Measurements from ENCODE around the gene PSMD1. TPM values are rescaled to one million over a fixed set of nuclear protein-coding genes. Genes with fewer than 3 reads are reported as not detected.
A peak's percentile ranks its signal among the peaks of the same experiment; 100 is the strongest.

PSMD1 gene
- total RNA-seq, 4 donors from 2014 or later, result 47.9 to 79.3 (median 61.9) TPM

DNA sequence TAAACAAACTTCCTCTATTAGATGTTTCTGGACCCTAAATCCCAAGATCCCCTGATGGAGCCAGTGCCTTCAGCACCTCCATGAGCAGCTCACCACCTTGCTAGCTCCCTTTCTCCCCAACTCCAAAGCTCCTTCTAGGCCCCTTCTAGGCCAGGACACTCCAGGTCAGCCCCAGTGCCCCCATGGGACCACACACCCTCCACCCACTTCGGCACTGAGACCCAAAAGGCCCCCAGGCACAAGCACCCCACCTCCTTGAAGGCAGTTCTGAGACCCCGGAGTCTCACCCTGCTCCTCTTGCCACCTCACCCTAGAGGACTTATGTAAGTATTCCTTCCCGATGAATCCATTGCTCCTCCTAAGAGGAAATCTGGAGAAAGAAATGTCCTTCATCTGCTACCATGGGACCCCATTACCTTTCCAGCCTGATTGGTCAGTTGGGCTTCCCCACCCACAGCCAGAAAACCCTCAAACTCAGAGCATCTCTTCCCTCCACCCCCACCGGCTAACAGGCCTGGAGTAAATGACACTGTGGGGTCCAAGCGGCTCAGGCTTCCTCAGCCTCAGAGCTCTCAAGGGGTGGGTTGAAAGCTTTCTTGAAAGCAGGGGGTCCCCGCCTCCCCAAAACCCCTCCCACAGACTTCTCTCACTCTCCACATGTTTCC lies 132.0 kb downstream of the PSMD1 start:
- H3K9me3 ChIP-seq, result no peaks in the 10 kb centered on the region
- no peak overlapping the region for H3K4me3 ChIP-seq
- H3K27me3 ChIP-seq, result no peaks in the 10 kb centered on the region
- 82 to 93% methylated on average over 6 of the region's 6 CpGs for WGBS, 2 donors
- peaks cover 0 to 56% (median 17%) of the 10 kb centered on the region in 4 donors for H3K4me1 ChIP-seq
- no peak for TF ChIP-seq EP300 (IDR thresholded peaks at IDR 0.05)
- TF ChIP-seq POLR2A (IDR thresholded peaks at IDR 0.05), result no peak
- TF ChIP-seq, protein P1, sequence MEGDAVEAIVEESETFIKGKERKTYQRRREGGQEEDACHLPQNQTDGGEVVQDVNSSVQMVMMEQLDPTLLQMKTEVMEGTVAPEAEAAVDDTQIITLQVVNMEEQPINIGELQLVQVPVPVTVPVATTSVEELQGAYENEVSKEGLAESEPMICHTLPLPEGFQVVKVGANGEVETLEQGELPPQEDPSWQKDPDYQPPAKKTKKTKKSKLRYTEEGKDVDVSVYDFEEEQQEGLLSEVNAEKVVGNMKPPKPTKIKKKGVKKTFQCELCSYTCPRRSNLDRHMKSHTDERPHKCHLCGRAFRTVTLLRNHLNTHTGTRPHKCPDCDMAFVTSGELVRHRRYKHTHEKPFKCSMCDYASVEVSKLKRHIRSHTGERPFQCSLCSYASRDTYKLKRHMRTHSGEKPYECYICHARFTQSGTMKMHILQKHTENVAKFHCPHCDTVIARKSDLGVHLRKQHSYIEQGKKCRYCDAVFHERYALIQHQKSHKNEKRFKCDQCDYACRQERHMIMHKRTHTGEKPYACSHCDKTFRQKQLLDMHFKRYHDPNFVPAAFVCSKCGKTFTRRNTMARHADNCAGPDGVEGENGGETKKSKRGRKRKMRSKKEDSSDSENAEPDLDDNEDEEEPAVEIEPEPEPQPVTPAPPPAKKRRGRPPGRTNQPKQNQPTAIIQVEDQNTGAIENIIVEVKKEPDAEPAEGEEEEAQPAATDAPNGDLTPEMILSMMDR (IDR thresholded peaks at IDR 0.05), result no peak
- H3K36me3 ChIP-seq, result no peaks in the 10 kb centered on the region
- DNase-seq (ENCODE audit: low spot score in 2 of 2), result no peak
- peak overlapping the region in 1 of 4 donors; percentile 27 for H3K27ac ChIP-seq

DNA sequence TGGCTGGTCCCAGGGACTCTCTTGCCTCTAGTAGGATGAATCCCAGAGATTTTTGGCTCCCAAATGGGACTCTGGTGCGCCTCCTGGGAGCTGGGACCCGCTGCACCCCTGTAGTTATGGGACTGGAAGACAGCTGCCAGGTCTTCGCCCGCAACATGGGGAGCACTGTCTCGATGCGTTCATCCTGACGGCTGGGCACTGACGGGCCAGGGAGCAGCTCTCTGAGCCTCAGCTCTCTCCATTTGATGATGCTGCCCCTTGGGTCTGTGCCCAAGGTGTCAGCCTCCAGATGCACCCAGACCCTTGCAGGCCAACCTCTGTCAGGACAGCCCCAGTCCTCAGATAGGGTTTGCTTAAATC lies 132.5 kb downstream of the PSMD1 start:
- TF ChIP-seq EP300 (IDR thresholded peaks at IDR 0.05), result no peak
- TF ChIP-seq, protein P1 (IDR thresholded peaks at IDR 0.05), result no peak
- no peak for TF ChIP-seq POLR2A (IDR thresholded peaks at IDR 0.05)
- H3K4me3 ChIP-seq, result no peak overlapping the region
- H3K9me3 ChIP-seq, result no peaks in the 10 kb centered on the region
- H3K4me1 ChIP-seq, result peaks cover 0 to 56% (median 17%) of the 10 kb centered on the region in 4 donors
- no peak for DNase-seq (ENCODE audit: low spot score in 2 of 2)
- H3K27ac ChIP-seq, result peak overlapping the region in 2 of 4 donors; percentile 27 to 85
- no peaks in the 10 kb centered on the region for H3K36me3 ChIP-seq
- no peaks in the 10 kb centered on the region for H3K27me3 ChIP-seq
- 93 to 94% methylated on average over 7 to 8 of the region's 8 CpGs for WGBS, 2 donors

DNA sequence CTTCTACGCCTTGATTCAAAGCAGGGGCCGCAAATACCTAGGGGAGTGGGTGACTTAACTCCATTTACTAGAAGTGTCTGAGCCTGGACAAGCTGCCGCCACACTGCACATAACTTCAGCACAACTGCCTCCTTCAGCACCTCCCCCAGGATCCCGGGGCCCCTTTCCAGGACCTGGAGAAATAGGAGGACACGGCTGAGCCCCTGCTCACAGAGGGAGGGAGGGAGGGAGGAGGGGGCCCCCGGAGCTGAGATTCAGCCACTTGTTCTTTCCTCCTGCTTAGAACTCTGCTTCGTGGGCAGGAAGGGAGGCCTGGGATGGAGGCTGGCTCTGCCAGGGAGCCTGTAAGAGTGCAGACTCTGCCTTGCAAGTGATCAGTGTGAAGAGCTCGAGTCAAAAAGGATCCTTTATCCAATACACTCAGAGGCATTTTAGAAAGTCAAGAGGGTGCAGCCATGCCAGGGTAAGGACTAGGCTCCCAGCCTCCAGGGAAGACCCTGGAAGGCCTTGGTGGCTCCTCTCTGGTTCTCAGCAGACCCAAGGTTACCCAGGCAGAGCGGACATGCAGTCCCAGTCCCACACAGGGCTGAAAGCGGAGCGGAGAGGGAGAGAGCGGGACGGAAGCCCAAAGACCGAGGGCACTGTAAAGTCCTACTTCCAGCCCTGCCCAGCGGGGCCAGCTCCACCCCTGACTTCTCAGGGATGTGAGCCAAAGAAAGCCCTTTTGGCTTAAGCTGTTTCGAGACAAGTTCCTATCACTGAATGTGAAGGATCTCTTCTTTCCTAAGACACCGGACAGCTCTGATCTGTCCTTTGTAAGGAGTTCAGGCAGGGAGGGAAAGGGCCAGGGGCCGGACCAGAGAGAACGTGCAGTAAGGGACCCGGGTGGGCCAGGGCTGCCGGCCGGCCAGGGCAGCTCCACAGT lies 133.2 kb downstream of the PSMD1 start:
- H3K4me1 ChIP-seq, result peaks cover 0 to 55% (median 17%) of the 10 kb centered on the region in 4 donors
- peak overlapping the region; percentile 24 to 50 (median 34) for H3K4me3 ChIP-seq
- H3K9me3 ChIP-seq, result no peaks in the 10 kb centered on the region
- no peaks in the 10 kb centered on the region for H3K27me3 ChIP-seq
- peak in 1 of 2 donors; percentile 45 for DNase-seq (ENCODE audit: low spot score in 2 of 2)
- WGBS, 2 donors, result 36 to 44% methylated on average over 22 of the region's 22 CpGs
- no peaks in the 10 kb centered on the region for H3K36me3 ChIP-seq
- TF ChIP-seq EP300 (IDR thresholded peaks at IDR 0.05) (peak in 1 of 2 donors; percentile 8), POLR2A (IDR thresholded peaks at IDR 0.05) (no peak)
- TF ChIP-seq, protein P1 (IDR thresholded peaks at IDR 0.05), result no peak
- H3K27ac ChIP-seq, result peak overlapping the region; percentile 69 to 87 (median 80)

DNA sequence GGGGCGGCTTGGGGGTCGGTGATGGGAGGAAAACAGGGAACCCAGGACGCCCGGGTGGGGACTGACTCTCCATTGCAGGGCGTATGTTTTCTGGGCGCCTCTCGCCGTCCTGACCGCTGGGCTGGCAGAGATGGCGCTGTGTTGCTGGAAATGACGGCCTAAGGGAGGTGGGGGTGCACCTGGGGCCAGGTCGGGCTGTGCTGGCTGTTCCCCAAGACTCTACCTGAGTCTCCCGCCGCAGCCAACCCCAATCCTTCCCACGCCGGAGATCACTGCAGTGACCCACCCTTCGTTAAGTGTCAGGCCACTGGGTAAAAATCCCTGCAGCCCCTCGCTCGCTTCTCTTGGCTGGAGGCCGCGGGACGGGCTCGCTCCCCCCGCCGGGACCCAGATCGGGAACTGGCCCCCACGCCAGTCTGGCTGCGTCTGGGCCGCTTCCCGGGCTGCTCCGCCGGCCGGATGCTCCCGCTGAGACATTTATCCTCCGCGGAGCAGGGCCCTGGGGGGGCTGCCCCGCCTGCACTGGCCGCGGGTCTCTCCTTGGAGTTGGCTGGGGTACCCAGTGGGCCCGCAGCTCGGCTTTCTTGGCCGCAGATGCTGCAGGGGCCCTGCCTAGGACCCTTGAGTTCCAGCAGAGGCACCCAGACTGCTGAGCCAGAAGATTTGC lies 134.0 kb downstream of the PSMD1 start:
- peak overlapping the region; percentile 24 to 50 (median 34) for H3K4me3 ChIP-seq
- peak overlapping the region; percentile 69 to 87 (median 80) for H3K27ac ChIP-seq
- peaks cover 0 to 47% (median 15%) of the 10 kb centered on the region in 4 donors for H3K4me1 ChIP-seq
- no peaks in the 10 kb centered on the region for H3K27me3 ChIP-seq
- DNase-seq (ENCODE audit: low spot score in 2 of 2), result no peak
- no peaks in the 10 kb centered on the region for H3K36me3 ChIP-seq
- H3K9me3 ChIP-seq, result no peaks in the 10 kb centered on the region
- TF ChIP-seq POLR2A (IDR thresholded peaks at IDR 0.05) (no peak), EP300 (IDR thresholded peaks at IDR 0.05) (peak in 1 of 2 donors; percentile 21)
- TF ChIP-seq, protein P1 (IDR thresholded peaks at IDR 0.05), result peak in 1 of 5 experiments; percentile 17
- 13 to 18% methylated on average over 35 to 37 of the region's 42 CpGs for WGBS, 2 donors
